HCT116 (cell line): ENCODE data around the gene SLC16A10.

Experiments
- ELF1 ChIP-seq: IDR thresholded peaks from 2 replicates; pipeline ENCODE4 v1.6.1; 2012; ENCODE audit warnings: low read depth, borderline replicate concordance
- EZH2phosphoT487 ChIP-seq: fragments of 200-600 bp; IDR thresholded peaks from 2 replicates; pipeline ENCODE4 v1.6.1; 2018; ENCODE audit warnings: antibody characterized with exemption, borderline replicate concordance
- JUND ChIP-seq: IDR thresholded peaks from 2 replicates; pipeline ENCODE4 v1.6.1; 2012
- POLR2A ChIP-seq: IDR thresholded peaks from 2 replicates; pipeline ENCODE4 v1.7.0; 2011; ENCODE audit warnings: borderline replicate concordance; ENCODE audit not compliant: insufficient read depth, insufficient read length; ENCODE audit errors: extremely low read depth
- POLR2AphosphoS5 ChIP-seq: IDR thresholded peaks from 2 replicates; pipeline ENCODE4 v1.6.1; 2011; ENCODE audit warnings: mild to moderate bottlenecking, low read depth, low read length, moderate library complexity
- YY1 ChIP-seq: IDR thresholded peaks from 2 replicates; pipeline ENCODE4 v1.6.1; 2011; ENCODE audit warnings: low read length, low read depth, moderate library complexity, mild to moderate bottlenecking; ENCODE audit not compliant: insufficient replicate concordance; ENCODE audit errors: extremely low read depth
- TF ChIP-seq, protein P1 (sequence below), 3 experiments: fragments of 200-600 bp in 1 of 3; sonication (generic) in 1 of 3; IDR thresholded peaks in 2 of 3; conservative IDR thresholded peaks in 1 of 3; 2 replicates each; pipeline ENCODE4 v1.5.1; 2012 to 2017; ENCODE audit warnings: low read depth in 2 of 3, low read length in 2 of 3, antibody characterized with exemption in 1 of 3, borderline replicate concordance in 1 of 3, control low read depth in 1 of 3, mild to moderate bottlenecking in 1 of 3, mixed read lengths in 1 of 3, mixed run types in 1 of 3, moderate library complexity in 1 of 3; ENCODE audit not compliant: insufficient read depth in 1 of 3
- TF ChIP-seq, protein P2 (sequence below): IDR thresholded peaks from 2 replicates; pipeline ENCODE4 v1.6.1; 2012

DNA sequence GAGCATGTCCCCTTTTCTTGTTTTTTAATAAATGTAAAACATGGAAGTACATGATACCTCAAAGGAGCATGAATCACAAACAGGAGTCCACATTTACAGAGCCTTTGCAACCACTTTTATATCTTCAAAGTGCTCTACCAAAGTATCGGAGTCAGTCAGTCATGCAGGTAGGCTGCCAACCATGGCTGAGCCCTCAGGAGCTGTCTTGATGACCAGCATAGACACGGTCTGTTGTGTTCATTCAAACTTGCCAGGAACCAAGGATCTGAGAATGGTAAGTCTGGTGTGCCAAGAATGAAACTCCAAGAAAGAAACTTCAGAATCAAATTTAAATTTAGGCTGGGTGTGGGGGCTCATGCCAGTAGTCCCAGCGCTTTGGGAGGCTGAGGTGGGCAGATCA lies 111.5 kb downstream of the SLC16A10 start:
- TF ChIP-seq YY1 (no peak), POLR2AphosphoS5 (no peak), POLR2A (no peak), ELF1 (no peak), EZH2phosphoT487 (no peak), JUND (no peak)
- TF ChIP-seq, protein P1, sequence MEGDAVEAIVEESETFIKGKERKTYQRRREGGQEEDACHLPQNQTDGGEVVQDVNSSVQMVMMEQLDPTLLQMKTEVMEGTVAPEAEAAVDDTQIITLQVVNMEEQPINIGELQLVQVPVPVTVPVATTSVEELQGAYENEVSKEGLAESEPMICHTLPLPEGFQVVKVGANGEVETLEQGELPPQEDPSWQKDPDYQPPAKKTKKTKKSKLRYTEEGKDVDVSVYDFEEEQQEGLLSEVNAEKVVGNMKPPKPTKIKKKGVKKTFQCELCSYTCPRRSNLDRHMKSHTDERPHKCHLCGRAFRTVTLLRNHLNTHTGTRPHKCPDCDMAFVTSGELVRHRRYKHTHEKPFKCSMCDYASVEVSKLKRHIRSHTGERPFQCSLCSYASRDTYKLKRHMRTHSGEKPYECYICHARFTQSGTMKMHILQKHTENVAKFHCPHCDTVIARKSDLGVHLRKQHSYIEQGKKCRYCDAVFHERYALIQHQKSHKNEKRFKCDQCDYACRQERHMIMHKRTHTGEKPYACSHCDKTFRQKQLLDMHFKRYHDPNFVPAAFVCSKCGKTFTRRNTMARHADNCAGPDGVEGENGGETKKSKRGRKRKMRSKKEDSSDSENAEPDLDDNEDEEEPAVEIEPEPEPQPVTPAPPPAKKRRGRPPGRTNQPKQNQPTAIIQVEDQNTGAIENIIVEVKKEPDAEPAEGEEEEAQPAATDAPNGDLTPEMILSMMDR (IDR thresholded peaks at IDR 0.05 in 2 of 3, conservative IDR thresholded peaks at IDR 0.05 in 1 of 3; ENCODE audit: borderline replicate concordance in 1 of 3, insufficient read depth in 1 of 3, low read depth in 2 of 3, low read length in 2 of 3) = no peak
- TF ChIP-seq, protein P2, sequence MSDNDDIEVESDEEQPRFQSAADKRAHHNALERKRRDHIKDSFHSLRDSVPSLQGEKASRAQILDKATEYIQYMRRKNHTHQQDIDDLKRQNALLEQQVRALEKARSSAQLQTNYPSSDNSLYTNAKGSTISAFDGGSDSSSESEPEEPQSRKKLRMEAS = no peak
